Measurements from ENCODE around the gene VDR. TPM values are rescaled to one million over a fixed set of nuclear protein-coding genes. Genes with fewer than 3 reads are reported as not detected.

Gene VDR
- polyA plus RNA-seq, 10 donors = 0.21 to 1.5 (median 0.44) TPM

GRCh38 chr12:47894068-47894467, 10.7 kb downstream of the VDR start:
- no peak for DNase-seq

- DNase-seq = no peak
Observed at GRCh38 chr12:47892819-47893218, 12.0 kb downstream of the VDR start.

GRCh38 chr12:47891356-47891755, 13.4 kb downstream of the VDR start:
- DNase-seq = no peak

- DNase-seq = no peak
Observed at GRCh38 chr12:47889040-47889439, 15.8 kb downstream of the VDR start.

- DNase-seq = no peak
Observed at GRCh38 chr12:47888153-47888819, 16.5 kb downstream of the VDR start.

GRCh38 chr12:47887529-47887928, 17.3 kb downstream of the VDR start:
- DNase-seq = no peak

- DNase-seq = no peak
Observed at GRCh38 chr12:47886510-47887240, 18.1 kb downstream of the VDR start.

GRCh38 chr12:47885566-47885965, 19.2 kb downstream of the VDR start:
- DNase-seq = no peak

GRCh38 chr12:47885012-47885501, 19.7 kb downstream of the VDR start:
- DNase-seq = no peak

- no peak for DNase-seq
Observed at GRCh38 chr12:47884501-47884900, 20.3 kb downstream of the VDR start.

GRCh38 chr12:47883663-47884195, 21.1 kb downstream of the VDR start:
- no peak for DNase-seq

GRCh38 chr12:47882781-47883546, 21.8 kb downstream of the VDR start:
- DNase-seq = no peak

- DNase-seq = peak in 2 of 3 donors; percentile 35 to 93
Observed at GRCh38 chr12:47881826-47882427, 22.9 kb downstream of the VDR start.

- DNase-seq = peak in 2 of 3 donors; percentile 28 to 60
Observed at GRCh38 chr12:47881051-47881450, 23.7 kb downstream of the VDR start.

GRCh38 chr12:47878918-47879481, 25.8 kb downstream of the VDR start:
- DNase-seq = no peak

- no peak for DNase-seq
Observed at GRCh38 chr12:47878293-47878917, 26.4 kb downstream of the VDR start.

- no peak for DNase-seq
Observed at GRCh38 chr12:47877081-47877480, 27.7 kb downstream of the VDR start.

GRCh38 chr12:47876440-47876960, 28.3 kb downstream of the VDR start:
- no peak for DNase-seq

- DNase-seq = no peak
Observed at GRCh38 chr12:47875746-47876439, 28.9 kb downstream of the VDR start.

- DNase-seq = no peak
Observed at GRCh38 chr12:47874316-47874715, 30.5 kb downstream of the VDR start.
